KOPT-K1 (cell line): Measurements from ENCODE around the gene SPON2.

Experiments
- H3K27ac ChIP-seq: fragments of 200-600 bp; sonication (generic); 2 replicates; pipeline ENCODE4 v1.5.1; 2016; ENCODE audit warnings: antibody characterized with exemption, mild to moderate bottlenecking, low read depth, low read length; ENCODE audit not compliant: poor library complexity, severe bottlenecking
- H3K36me3 ChIP-seq: fragments of 200-600 bp; sonication (generic); 2 replicates; pipeline ENCODE4 v1.5.1; 2017; ENCODE audit warnings: antibody characterized with exemption, mild to moderate bottlenecking, low read length, moderate library complexity; ENCODE audit not compliant: insufficient read depth
- H3K9me3 ChIP-seq: fragments of 200-600 bp; sonication (generic); 2 replicates; pipeline ENCODE4 v1.5.1; 2017; ENCODE audit warnings: antibody characterized with exemption, low read length, mild to moderate bottlenecking; ENCODE audit not compliant: insufficient read depth, poor library complexity, severe bottlenecking

Gene SPON2

GRCh38 chr4:1203026-1203616, 30.7 kb upstream of the SPON2 start:
- H3K36me3 ChIP-seq, result peaks cover 23% of the 10 kb centered on the region
- H3K27ac ChIP-seq, result peak overlapping the region; percentile 100
- no peaks in the 10 kb centered on the region for H3K9me3 ChIP-seq

GRCh38 chr4:1202526-1203011, 30.2 kb upstream of the SPON2 start:
- Histone ChIP-seq H3K27ac (peak overlapping the region; percentile 100), H3K9me3 (no peaks in the 10 kb centered on the region), H3K36me3 (peaks cover 28% of the 10 kb centered on the region)

- H3K36me3 ChIP-seq, result peaks cover 34% of the 10 kb centered on the region
- H3K27ac ChIP-seq, result peak overlapping the region; percentile 100
- H3K9me3 ChIP-seq, result no peaks in the 10 kb centered on the region
These were observed 29.6 kb upstream of the SPON2 start for GRCh38 chr4:1201851-1202525.

- no peaks in the 10 kb centered on the region for H3K9me3 ChIP-seq
- H3K36me3 ChIP-seq, result peaks cover 48% of the 10 kb centered on the region
- H3K27ac ChIP-seq, result peak overlapping the region; percentile 100
These were observed 28.1 kb upstream of the SPON2 start for GRCh38 chr4:1200425-1201035.

GRCh38 chr4:1199556-1200331, 27.4 kb upstream of the SPON2 start:
- Histone ChIP-seq H3K9me3 (no peaks in the 10 kb centered on the region), H3K36me3 (peaks cover 48% of the 10 kb centered on the region), H3K27ac (peak overlapping the region; percentile 100)

GRCh38 chr4:1198098-1198844, 25.9 kb upstream of the SPON2 start:
- no peaks in the 10 kb centered on the region for H3K9me3 ChIP-seq
- H3K27ac ChIP-seq, result no peak overlapping the region
- H3K36me3 ChIP-seq, result peaks cover 41% of the 10 kb centered on the region

- Histone ChIP-seq H3K9me3 (no peaks in the 10 kb centered on the region), H3K36me3 (peaks cover 41% of the 10 kb centered on the region), H3K27ac (no peak overlapping the region)
These were observed 24.2 kb upstream of the SPON2 start for GRCh38 chr4:1196421-1197183.

- peaks cover 41% of the 10 kb centered on the region for H3K36me3 ChIP-seq
These were observed 23.6 kb upstream of the SPON2 start for GRCh38 chr4:1195891-1196401.

GRCh38 chr4:1195109-1195671, 22.8 kb upstream of the SPON2 start:
- Histone ChIP-seq H3K27ac (no peak overlapping the region), H3K36me3 (peaks cover 41% of the 10 kb centered on the region), H3K9me3 (no peaks in the 10 kb centered on the region)

More at GRCh38 chr4:1195891-1196401, 23.6 kb upstream of the SPON2 start:
- Histone ChIP-seq H3K9me3 (no peaks in the 10 kb centered on the region), H3K27ac (no peak overlapping the region)

- no peak overlapping the region for H3K27ac ChIP-seq
- H3K9me3 ChIP-seq, result no peaks in the 10 kb centered on the region
These were observed 21.9 kb upstream of the SPON2 start for GRCh38 chr4:1194010-1194900.

GRCh38 chr4:1193206-1194009, 21.0 kb upstream of the SPON2 start:
- H3K9me3 ChIP-seq, result no peaks in the 10 kb centered on the region
- H3K36me3 ChIP-seq, result peaks cover 34% of the 10 kb centered on the region
- H3K27ac ChIP-seq, result no peak overlapping the region

More at GRCh38 chr4:1194010-1194900, 21.9 kb upstream of the SPON2 start:
- H3K36me3 ChIP-seq, result peaks cover 41% of the 10 kb centered on the region

GRCh38 chr4:1192493-1193205, 20.3 kb upstream of the SPON2 start:
- peaks cover 26% of the 10 kb centered on the region for H3K36me3 ChIP-seq
- H3K27ac ChIP-seq, result no peak overlapping the region
- H3K9me3 ChIP-seq, result no peaks in the 10 kb centered on the region
